GM19193 (cell line): ENCODE data around the gene SPATA31A3.
"Not testable (repeated sequence)": the region's sequence is repeated elsewhere in the genome, so short reads cannot be mapped to it uniquely, and the experiment has no call there.

Experiments
- POLR2A ChIP-seq: IDR thresholded peaks from 4 replicates; pipeline ENCODE4 v1.6.1; 2011; ENCODE audit not compliant: insufficient read depth, insufficient read length; ENCODE audit errors: extremely low read depth

Gene SPATA31A3

DNA sequence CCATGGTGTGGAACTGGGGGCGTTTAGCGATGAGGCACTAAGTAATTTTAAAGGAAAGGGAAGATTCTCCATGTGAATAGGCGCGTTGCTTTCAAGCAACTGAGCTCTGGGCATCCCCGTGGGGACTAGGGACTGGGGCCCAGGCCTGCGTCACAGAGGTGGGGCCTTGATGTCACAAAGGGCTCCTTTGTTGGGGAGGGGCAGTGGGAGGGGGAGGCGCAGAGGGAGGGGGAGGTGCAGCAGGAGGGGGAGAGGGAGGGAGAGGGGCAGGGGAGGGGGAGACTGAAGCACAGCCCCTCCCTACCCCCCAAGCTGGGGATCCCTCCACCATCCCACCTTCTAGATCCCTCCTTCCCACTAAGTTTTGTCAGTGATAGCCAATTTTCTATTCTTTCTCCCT is at the start of gene SPATA31A3:
TSS of gene SPATA31A3 (minus strand) at position 101 of the 400 bp plus-strand sequence. CDS start at position 72, 29 bp downstream.
- TF ChIP-seq POLR2A = not testable (repeated sequence)
